H9 (cell line): ENCODE data around the gene KLF1. TPM values are rescaled to one million over a fixed set of nuclear protein-coding genes. Genes with fewer than 3 reads are reported as not detected.

Experiments used
- DNase-seq: peaks from one replicate; pipeline ENCODE4 v3.0.0-alpha.2; 2017
- H2AFZ ChIP-seq: one replicate; pipeline ENCODE4 v1.6.1; 2013; ENCODE audit warnings: mild to moderate bottlenecking, low read length, control low read depth, moderate library complexity
- H2AK5ac ChIP-seq: 2 replicates; pipeline ENCODE4 v1.6.1; 2013; ENCODE audit warnings: low read length, control low read depth, mixed read lengths; ENCODE audit not compliant: insufficient read length
- H2BK120ac ChIP-seq: one replicate; pipeline ENCODE4 v1.6.1; 2013; ENCODE audit warnings: low read depth, mild to moderate bottlenecking, low read length, control low read depth, inconsistent platforms; ENCODE audit not compliant: poor library complexity, severe bottlenecking
- H2BK12ac ChIP-seq: 2 replicates; pipeline ENCODE4 v1.6.1; 2013; ENCODE audit warnings: low read length, control low read depth, mixed read lengths, low read depth; ENCODE audit not compliant: insufficient read length
- H2BK15ac ChIP-seq: 2 replicates; pipeline ENCODE4 v1.6.1; 2013; ENCODE audit warnings: low read depth, low read length, control low read depth
- H2BK20ac ChIP-seq: one replicate; pipeline ENCODE4 v1.6.1; 2013; ENCODE audit warnings: low read depth, mild to moderate bottlenecking, low read length, control low read depth, inconsistent platforms; ENCODE audit not compliant: poor library complexity, severe bottlenecking
- H2BK5ac ChIP-seq: 2 replicates; pipeline ENCODE4 v1.6.1; 2013; ENCODE audit warnings: low read length, control low read depth, mixed read lengths; ENCODE audit not compliant: insufficient read length
- H3K14ac ChIP-seq: 2 replicates; pipeline ENCODE4 v1.6.1; 2013; ENCODE audit warnings: low read length, control low read depth; ENCODE audit not compliant: insufficient read depth
- H3K18ac ChIP-seq: 2 replicates; pipeline ENCODE4 v1.6.1; 2013; ENCODE audit warnings: low read depth, mild to moderate bottlenecking, mixed read lengths, low read length, control low read depth; ENCODE audit not compliant: insufficient read length
- H3K23ac ChIP-seq: 2 replicates; pipeline ENCODE4 v1.6.1; 2013; ENCODE audit warnings: low read length, control low read depth, mixed read lengths, low read depth; ENCODE audit not compliant: insufficient read length
- H3K23me2 ChIP-seq: 2 replicates; pipeline ENCODE4 v1.6.1; 2013; ENCODE audit warnings: low read depth, mild to moderate bottlenecking, mixed read lengths, low read length, control low read depth; ENCODE audit not compliant: insufficient read length, poor library complexity, severe bottlenecking
- H3K27ac ChIP-seq: 2 replicates; pipeline ENCODE4 v1.5.1; 2013; ENCODE audit warnings: low read length, control low read depth, mixed read lengths, low read depth; ENCODE audit not compliant: insufficient read length
- H3K27me3 ChIP-seq: 2 replicates; pipeline ENCODE4 v1.6.1; 2013; ENCODE audit warnings: low read length, control low read depth, inconsistent platforms; ENCODE audit not compliant: insufficient read depth
- H3K4ac ChIP-seq: 2 replicates; pipeline ENCODE4 v1.6.1; 2013; ENCODE audit warnings: low read depth, mild to moderate bottlenecking, control low read depth, inconsistent platforms, low read length, moderate library complexity
- H3K4me1 ChIP-seq: 2 replicates; pipeline ENCODE4 v1.6.1; 2013; ENCODE audit warnings: low read length, control low read depth, inconsistent platforms; ENCODE audit not compliant: insufficient read depth
- H3K4me2 ChIP-seq: 2 replicates; pipeline ENCODE4 v1.6.1; 2013; ENCODE audit warnings: low read length, control low read depth, mixed read lengths; ENCODE audit not compliant: insufficient read length, insufficient read depth
- H3K56ac ChIP-seq: 2 replicates; pipeline ENCODE4 v1.6.1; 2013; ENCODE audit warnings: low read depth, mild to moderate bottlenecking, mixed read lengths, low read length, control low read depth; ENCODE audit not compliant: insufficient read length
- H3K79me1 ChIP-seq: 2 replicates; pipeline ENCODE4 v1.6.1; 2013; ENCODE audit warnings: low read depth, mild to moderate bottlenecking, moderate library complexity, low read length, control low read depth, inconsistent platforms; ENCODE audit not compliant: insufficient read depth, poor library complexity, severe bottlenecking
- H3K79me2 ChIP-seq: 2 replicates; pipeline ENCODE4 v1.6.1; 2013; ENCODE audit warnings: low read length, control low read depth, inconsistent platforms; ENCODE audit not compliant: insufficient read depth
- H3K9ac ChIP-seq: 2 replicates; pipeline ENCODE4 v1.6.1; 2013; ENCODE audit warnings: low read length, control low read depth, mixed read lengths; ENCODE audit not compliant: insufficient read length; ENCODE audit errors: extremely low read depth
- H3K9me3 ChIP-seq: one replicate; pipeline ENCODE4 v1.6.1; 2013; ENCODE audit warnings: low read depth, low read length, inconsistent platforms; ENCODE audit not compliant: control insufficient read depth
- H3T11ph ChIP-seq: one replicate; pipeline ENCODE4 v1.6.1; 2013; ENCODE audit warnings: mild to moderate bottlenecking, low read length, control low read depth, inconsistent platforms
- H4K20me1 ChIP-seq: one replicate; pipeline ENCODE4 v1.6.1; 2013; ENCODE audit not compliant: control insufficient read depth, insufficient read length, insufficient read depth
- H4K5ac ChIP-seq: 2 replicates; pipeline ENCODE4 v1.6.1; 2013; ENCODE audit warnings: low read depth, mild to moderate bottlenecking, mixed read lengths, low read length, control low read depth; ENCODE audit not compliant: insufficient read length
- H4K8ac ChIP-seq: replicated peaks from 2 replicates; pipeline ENCODE4 v1.6.1; 2013; ENCODE audit warnings: low read length, control low read depth, mixed read lengths, low read depth; ENCODE audit not compliant: insufficient read length
- H4K91ac ChIP-seq: 2 replicates; pipeline ENCODE4 v1.6.1; 2013; ENCODE audit warnings: low read depth, mild to moderate bottlenecking, moderate library complexity, mixed read lengths, low read length, control low read depth; ENCODE audit not compliant: insufficient read length
- H3K27ac Mint-ChIP-seq, 3 experiments: 2 replicates in 2 of 3; 3 replicates in 1 of 3; pipeline ENCODE4 v1.8.0; 2020 to 2021; ENCODE audit warnings: mixed read lengths in 3 of 3, mild to moderate bottlenecking in 1 of 3, moderate library complexity in 1 of 3
- H3K27me3 Mint-ChIP-seq: 2 replicates; pipeline ENCODE4 v1.8.0; 2021; ENCODE audit warnings: low read depth, mild to moderate bottlenecking, moderate library complexity, mixed read lengths
- H3K36me3 Mint-ChIP-seq, 3 experiments: 2 replicates in 2 of 3; 3 replicates in 1 of 3; pipeline ENCODE4 v1.8.0; 2020 to 2021; ENCODE audit warnings: low read depth in 3 of 3, mixed read lengths in 3 of 3; ENCODE audit not compliant: insufficient read depth in 1 of 3
- H3K4me1 Mint-ChIP-seq, 2 experiments: 2 replicates each; pipeline ENCODE4 v1.8.0; 2020; ENCODE audit warnings: mixed read lengths in 2 of 2
- H3K4me3 Mint-ChIP-seq, 2 experiments: 2 replicates in 1 of 2; 3 replicates in 1 of 2; pipeline ENCODE4 v1.8.0; 2020 to 2021; ENCODE audit warnings: mild to moderate bottlenecking in 2 of 2, mixed read lengths in 2 of 2, moderate library complexity in 1 of 2
- H3K9me3 Mint-ChIP-seq, 2 experiments: 2 replicates in 1 of 2; 3 replicates in 1 of 2; pipeline ENCODE4 v1.8.0; 2020; ENCODE audit warnings: mild to moderate bottlenecking in 2 of 2, mixed read lengths in 2 of 2, moderate library complexity in 1 of 2
- WGBS: extraction: QIAGEN DNeasy Blood & Tissue Kit; methylation state at CpG from one replicate; pipeline ENCODE4 v1.1.7; 2013; ENCODE audit warnings: missing lambda C conversion rate, low lambda C conversion rate, mixed read lengths; ENCODE audit not compliant: insufficient read length; ENCODE audit errors: extremely low coverage; 5-methylcytosine and 5-hydroxymethylcytosine counted together
- total RNA-seq: library from RNA; stranded (reverse); gene quantifications from 2 replicates; pipeline ENCODE4 v1.2.1, GENCODE V29; 2021
- TF ChIP-seq, protein P1 (sequence below): fragments of 200-600 bp; sonication (generic); conservative IDR thresholded peaks from 3 replicates; pipeline ENCODE4 v1.8.0; 2021; ENCODE audit warnings: antibody characterized with exemption, mild to moderate bottlenecking

The KLF1 gene
- total RNA-seq, 1 experiment from 2014 or later = 0.37 TPM

DNA sequence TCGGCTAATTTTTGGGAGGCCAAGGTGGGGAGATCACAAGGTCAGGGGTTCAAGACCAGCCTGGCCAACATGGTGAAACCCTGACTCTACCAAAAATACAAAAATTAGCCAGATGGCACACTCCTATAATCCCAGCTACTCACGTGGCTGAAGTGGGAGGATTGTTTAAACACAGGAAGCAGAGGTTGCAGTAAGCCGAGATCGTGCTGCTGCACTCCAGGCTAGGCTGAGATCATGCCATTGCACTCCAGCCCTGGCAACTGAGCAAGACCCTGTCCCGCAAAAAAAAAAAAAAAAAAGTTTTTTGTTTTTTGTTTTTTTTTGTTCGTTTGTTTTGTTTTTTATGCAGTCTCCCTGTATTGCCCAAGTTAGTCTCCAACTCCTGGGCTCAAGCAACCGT is 27.5 kb downstream of the KLF1 start:
- no peak for DNase-seq
- no peak overlapping the region for H2BK120ac ChIP-seq

More for the DNA sequence above, 27.5 kb downstream of the KLF1 start:
- H2BK5ac ChIP-seq = no peak overlapping the region
- H4K91ac ChIP-seq = no peak overlapping the region
- no peak overlapping the region for H3T11ph ChIP-seq
- no peak overlapping the region for H3K27ac Mint-ChIP-seq
- no peak overlapping the region for H4K5ac ChIP-seq
- H3K9me3 ChIP-seq = no peaks in the 10 kb centered on the region
- no peak overlapping the region for H2BK12ac ChIP-seq
- no peak overlapping the region for H2BK15ac ChIP-seq
- H3K4me1 ChIP-seq = no peaks in the 10 kb centered on the region
- no peaks in the 10 kb centered on the region for H4K20me1 ChIP-seq
- H3K79me1 ChIP-seq = no peaks in the 10 kb centered on the region
- H3K4me2 ChIP-seq = no peak overlapping the region
- peaks cover 8% of the 10 kb centered on the region for H3K27me3 Mint-ChIP-seq
- no peak overlapping the region for H3K18ac ChIP-seq
- WGBS = no CpG with 5 or more reads among the region's 7 CpGs
- no peak overlapping the region for H2BK20ac ChIP-seq
- H3K23ac ChIP-seq = no peak overlapping the region
- H4K8ac ChIP-seq = no peak overlapping the region
- H3K79me2 ChIP-seq = no peaks in the 10 kb centered on the region
- H3K4me1 Mint-ChIP-seq = 0 out of 4 replicates have a peak, but pooled peaks cover 0 to 2% of the 10 kb centered on the region in 2 experiments
- H3K4ac ChIP-seq = no peak overlapping the region
- no peaks in the 10 kb centered on the region for H3K27me3 ChIP-seq
- peaks cover 16 to 38% (median 25%) of the 10 kb centered on the region in 3 experiments for H3K36me3 Mint-ChIP-seq
- TF ChIP-seq, protein P1, sequence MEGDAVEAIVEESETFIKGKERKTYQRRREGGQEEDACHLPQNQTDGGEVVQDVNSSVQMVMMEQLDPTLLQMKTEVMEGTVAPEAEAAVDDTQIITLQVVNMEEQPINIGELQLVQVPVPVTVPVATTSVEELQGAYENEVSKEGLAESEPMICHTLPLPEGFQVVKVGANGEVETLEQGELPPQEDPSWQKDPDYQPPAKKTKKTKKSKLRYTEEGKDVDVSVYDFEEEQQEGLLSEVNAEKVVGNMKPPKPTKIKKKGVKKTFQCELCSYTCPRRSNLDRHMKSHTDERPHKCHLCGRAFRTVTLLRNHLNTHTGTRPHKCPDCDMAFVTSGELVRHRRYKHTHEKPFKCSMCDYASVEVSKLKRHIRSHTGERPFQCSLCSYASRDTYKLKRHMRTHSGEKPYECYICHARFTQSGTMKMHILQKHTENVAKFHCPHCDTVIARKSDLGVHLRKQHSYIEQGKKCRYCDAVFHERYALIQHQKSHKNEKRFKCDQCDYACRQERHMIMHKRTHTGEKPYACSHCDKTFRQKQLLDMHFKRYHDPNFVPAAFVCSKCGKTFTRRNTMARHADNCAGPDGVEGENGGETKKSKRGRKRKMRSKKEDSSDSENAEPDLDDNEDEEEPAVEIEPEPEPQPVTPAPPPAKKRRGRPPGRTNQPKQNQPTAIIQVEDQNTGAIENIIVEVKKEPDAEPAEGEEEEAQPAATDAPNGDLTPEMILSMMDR = no peak
- no peak overlapping the region for H2AK5ac ChIP-seq
- H3K9ac ChIP-seq = no peak overlapping the region
- H3K23me2 ChIP-seq = no peaks in the 10 kb centered on the region
- no peak overlapping the region for H3K4me3 Mint-ChIP-seq
- no peak overlapping the region for H3K14ac ChIP-seq
- no peaks in the 10 kb centered on the region; a peak in 1 of 5 replicates for H3K9me3 Mint-ChIP-seq
- no peak overlapping the region for H3K56ac ChIP-seq
- no peak overlapping the region for H2AFZ ChIP-seq
- H3K27ac ChIP-seq = no peak overlapping the region
